Thoracic aorta (tissue), 2 donors: Measurements from ENCODE around the gene MIPEP. TPM values are rescaled to one million over a fixed set of nuclear protein-coding genes. Genes with fewer than 3 reads are reported as not detected.

Experiments used
- ATAC-seq: fragments of 150-250 bp; one replicate; pipeline ENCODE4 v1.8.0; 2017; ENCODE audit warnings: low read depth; ENCODE audit not compliant: insufficient number of reproducible peaks, low FRiP score
- DNase-seq: peaks from one replicate; pipeline ENCODE4 v3.0.0-alpha.2; 2020; ENCODE audit warnings: low spot score
- H3K27ac ChIP-seq, 2 donors: fragments of 200-600 bp; sonication (generic); 1 replicate in 1 of 2; 2 replicates in 1 of 2; pipeline ENCODE4 v1.5.1; 2016; ENCODE audit warnings: mild to moderate bottlenecking in 2 of 2, moderate library complexity in 2 of 2
- H3K27me3 ChIP-seq: fragments of 200-600 bp; sonication (generic); replicated peaks from 2 replicates; pipeline ENCODE4 v1.6.0; 2016; ENCODE audit warnings: mild to moderate bottlenecking; ENCODE audit not compliant: insufficient read depth
- H3K36me3 ChIP-seq: fragments of 200-600 bp; sonication (generic); one replicate; pipeline ENCODE4 v1.5.1; 2016
- H3K4me1 ChIP-seq, 2 donors: fragments of 200-600 bp; sonication (generic); 1 replicate in 1 of 2; 2 replicates in 1 of 2; pipeline versions ENCODE4 v1.5.1 to v1.6.0; 2016; ENCODE audit warnings: low read depth in 2 of 2, mild to moderate bottlenecking in 1 of 2; ENCODE audit not compliant: control insufficient read depth in 1 of 2
- H3K4me3 ChIP-seq: fragments of 200-600 bp; sonication (generic); 2 replicates; pipeline ENCODE4 v1.5.1; 2016; ENCODE audit warnings: mild to moderate bottlenecking
- H3K9me3 ChIP-seq: fragments of 200-600 bp; sonication (generic); 2 replicates; pipeline ENCODE4 v1.5.1; 2016
- total RNA-seq, 2 donors: library from RNA; depleted of rRNA; stranded (reverse); fragments of >200 nt; gene quantifications; one replicate each; pipeline versions ENCODE4 v1.1.0 to v1.2.3, GENCODE V29; 2016
- TF ChIP-seq, protein P1 (sequence below): fragments of 200-600 bp; sonication (generic); IDR thresholded peaks from one replicate; pipeline ENCODE4 v1.5.1; 2019; ENCODE audit warnings: antibody characterized with exemption

Gene MIPEP
- total RNA-seq, 2 donors from 2014 or later: 11.6 to 12.0 TPM

DNA sequence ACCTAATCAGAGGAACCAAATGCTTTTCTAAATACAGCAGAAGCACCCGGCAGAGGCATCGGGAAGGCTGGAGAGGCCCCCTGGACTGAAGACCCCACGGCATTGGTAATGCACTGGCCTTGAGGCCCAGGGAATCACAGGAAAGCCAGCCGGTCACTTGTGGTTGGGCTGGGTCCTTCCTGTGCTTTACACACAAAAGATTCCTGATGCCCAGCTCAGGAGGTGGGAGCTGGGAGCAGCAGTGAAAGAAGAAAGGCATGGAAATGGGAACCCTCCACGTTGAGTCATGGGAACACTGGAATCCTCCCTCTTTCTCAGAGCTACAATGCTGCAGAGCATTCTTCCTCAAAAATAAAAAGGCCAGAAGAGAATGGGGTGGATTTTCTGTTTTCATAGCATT is 192.6 kb downstream of the MIPEP start:
- Histone ChIP-seq H3K9me3 (no peaks in the 10 kb centered on the region), H3K27me3 (no peaks in the 10 kb centered on the region), H3K36me3 (no peaks in the 10 kb centered on the region), H3K4me3 (no peak overlapping the region), H3K4me1 (no peaks in the 10 kb centered on the region), H3K27ac (no peak overlapping the region)
- no peak for DNase-seq
- TF ChIP-seq, protein P1, sequence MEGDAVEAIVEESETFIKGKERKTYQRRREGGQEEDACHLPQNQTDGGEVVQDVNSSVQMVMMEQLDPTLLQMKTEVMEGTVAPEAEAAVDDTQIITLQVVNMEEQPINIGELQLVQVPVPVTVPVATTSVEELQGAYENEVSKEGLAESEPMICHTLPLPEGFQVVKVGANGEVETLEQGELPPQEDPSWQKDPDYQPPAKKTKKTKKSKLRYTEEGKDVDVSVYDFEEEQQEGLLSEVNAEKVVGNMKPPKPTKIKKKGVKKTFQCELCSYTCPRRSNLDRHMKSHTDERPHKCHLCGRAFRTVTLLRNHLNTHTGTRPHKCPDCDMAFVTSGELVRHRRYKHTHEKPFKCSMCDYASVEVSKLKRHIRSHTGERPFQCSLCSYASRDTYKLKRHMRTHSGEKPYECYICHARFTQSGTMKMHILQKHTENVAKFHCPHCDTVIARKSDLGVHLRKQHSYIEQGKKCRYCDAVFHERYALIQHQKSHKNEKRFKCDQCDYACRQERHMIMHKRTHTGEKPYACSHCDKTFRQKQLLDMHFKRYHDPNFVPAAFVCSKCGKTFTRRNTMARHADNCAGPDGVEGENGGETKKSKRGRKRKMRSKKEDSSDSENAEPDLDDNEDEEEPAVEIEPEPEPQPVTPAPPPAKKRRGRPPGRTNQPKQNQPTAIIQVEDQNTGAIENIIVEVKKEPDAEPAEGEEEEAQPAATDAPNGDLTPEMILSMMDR: no peak
- ATAC-seq: no peak

DNA sequence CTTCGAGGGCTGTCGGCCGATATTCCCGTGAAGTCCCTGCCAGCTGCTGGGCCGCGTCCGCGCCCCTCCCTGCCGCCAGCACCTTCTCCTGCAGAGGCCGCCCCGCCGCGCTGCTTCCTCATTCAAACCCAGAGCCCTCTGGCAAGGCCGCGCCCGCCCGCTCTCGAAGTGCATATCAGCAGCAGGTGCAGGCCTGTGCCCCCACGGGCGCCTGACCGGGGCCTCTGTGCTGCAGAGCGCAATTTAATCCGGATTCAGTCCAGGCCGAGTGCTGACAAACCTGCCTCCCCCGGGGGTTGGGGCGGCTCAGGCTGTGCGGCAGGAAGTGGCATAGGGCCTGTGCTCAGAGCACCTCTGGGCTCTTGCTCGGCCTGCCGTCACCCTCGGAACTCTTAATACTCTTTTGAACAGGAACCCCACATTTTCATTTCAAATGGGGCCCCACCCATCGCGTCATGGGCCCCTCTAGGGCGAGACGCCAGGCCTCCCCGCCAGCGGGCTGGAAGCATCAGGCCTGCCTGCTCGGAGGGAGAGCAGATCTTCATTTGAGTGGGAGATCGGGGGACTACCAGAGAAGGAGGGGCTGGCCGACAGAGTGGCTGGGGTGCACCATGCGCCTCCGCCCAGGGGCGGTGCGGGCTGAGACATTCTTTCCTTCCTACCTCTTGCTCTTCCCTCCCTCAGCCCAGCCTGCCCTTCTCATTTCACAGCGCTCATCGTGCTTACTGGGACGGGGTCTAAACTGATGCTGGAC is 193.3 kb downstream of the MIPEP start:
- H3K9me3 ChIP-seq: no peaks in the 10 kb centered on the region
- DNase-seq (no peak), ATAC-seq (no peak)
- no peaks in the 10 kb centered on the region for H3K27me3 ChIP-seq
- H3K4me1 ChIP-seq: no peaks in the 10 kb centered on the region
- TF ChIP-seq, protein P1: no peak
- peak overlapping the region; percentile 60 for H3K4me3 ChIP-seq
- no peak overlapping the region for H3K27ac ChIP-seq
- no peaks in the 10 kb centered on the region for H3K36me3 ChIP-seq

DNA sequence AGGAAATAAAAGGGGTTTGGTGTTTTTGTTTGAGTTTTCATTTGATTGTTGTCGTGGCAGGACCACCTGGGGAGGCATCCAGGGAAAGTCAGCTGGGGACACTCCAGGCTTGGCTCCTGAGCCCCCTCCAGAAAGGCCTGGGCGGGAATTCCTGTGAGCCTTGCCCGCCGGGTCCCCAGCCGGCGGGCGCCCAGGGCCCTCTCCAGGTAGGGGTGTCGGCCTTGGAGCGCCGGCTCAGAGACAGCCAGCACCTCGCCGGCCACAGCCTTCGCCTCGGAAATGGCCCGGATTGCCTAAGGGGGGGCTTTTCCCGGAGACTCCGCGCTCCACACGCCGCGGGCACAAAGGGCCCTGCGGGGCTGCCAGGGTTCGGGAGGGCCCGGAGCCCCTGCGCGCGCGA is 194.0 kb downstream of the MIPEP start:
- ATAC-seq: no peak

DNA sequence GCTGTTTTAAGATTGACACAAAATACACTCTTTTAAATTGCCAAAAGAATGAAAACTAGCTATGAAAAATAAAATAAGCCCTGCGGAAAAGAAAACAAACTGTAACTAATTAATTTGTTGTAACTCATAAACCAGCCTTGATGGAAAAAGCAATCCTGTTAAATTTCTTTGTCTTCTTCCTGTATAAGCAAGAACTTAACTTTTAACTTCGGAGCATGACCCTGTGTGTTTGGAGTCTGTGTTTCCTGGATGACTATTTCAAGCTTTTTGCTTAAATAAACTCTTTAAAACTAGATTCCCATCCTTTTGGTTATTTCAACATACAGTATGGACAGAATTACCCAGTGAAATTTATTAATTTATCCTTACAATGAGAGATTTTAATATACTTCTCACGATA is 196.4 kb downstream of the MIPEP start:
- ATAC-seq (no peak), DNase-seq (no peak)
- no peaks in the 10 kb centered on the region for H3K36me3 ChIP-seq
- H3K27me3 ChIP-seq: no peaks in the 10 kb centered on the region
- TF ChIP-seq, protein P1: no peak
- H3K4me1 ChIP-seq: no peaks in the 10 kb centered on the region
- H3K27ac ChIP-seq: no peak overlapping the region
- no peak overlapping the region for H3K4me3 ChIP-seq
- no peaks in the 10 kb centered on the region for H3K9me3 ChIP-seq

More for the DNA sequence above, 194.0 kb downstream of the MIPEP start:
- H3K9me3 ChIP-seq: no peaks in the 10 kb centered on the region
- H3K36me3 ChIP-seq: no peaks in the 10 kb centered on the region
- H3K4me3 ChIP-seq: peak overlapping the region; percentile 60
- H3K4me1 ChIP-seq: no peaks in the 10 kb centered on the region
- TF ChIP-seq, protein P1: no peak
- DNase-seq: no peak
- H3K27me3 ChIP-seq: no peaks in the 10 kb centered on the region
- H3K27ac ChIP-seq: no peak overlapping the region

DNA sequence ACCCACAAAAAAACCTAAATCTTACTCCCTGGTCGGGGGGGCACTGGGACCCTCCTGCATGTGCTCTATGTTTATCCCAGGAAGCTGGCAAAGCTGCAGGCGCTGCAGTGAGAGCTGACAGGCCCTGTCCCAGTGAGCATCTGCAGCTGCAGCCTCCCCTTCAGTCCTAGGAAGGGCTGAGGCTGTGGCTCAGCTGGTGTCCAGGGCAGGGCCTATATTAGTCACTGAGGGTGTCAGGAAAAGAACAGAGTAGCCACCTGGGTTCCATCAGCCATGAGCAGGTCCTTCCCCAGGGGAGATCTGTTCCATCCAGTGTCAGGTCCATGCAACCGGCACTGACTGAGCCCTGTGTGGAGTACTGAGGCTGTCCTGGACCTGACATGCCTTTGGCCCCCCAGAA is 198.5 kb downstream of the MIPEP start:
- no peaks in the 10 kb centered on the region for H3K36me3 ChIP-seq
- no peak for ATAC-seq

More for the DNA sequence above, 198.5 kb downstream of the MIPEP start:
- Histone ChIP-seq H3K9me3 (no peaks in the 10 kb centered on the region), H3K4me1 (no peaks in the 10 kb centered on the region), H3K4me3 (no peak overlapping the region), H3K27me3 (no peaks in the 10 kb centered on the region), H3K27ac (no peak overlapping the region)
- no peak for DNase-seq
- TF ChIP-seq, protein P1: no peak
